Measurements from ENCODE around the gene VSTM2L.
A peak's percentile ranks its signal among the peaks of the same experiment; 100 is the strongest.

VSTM2L gene

DNA sequence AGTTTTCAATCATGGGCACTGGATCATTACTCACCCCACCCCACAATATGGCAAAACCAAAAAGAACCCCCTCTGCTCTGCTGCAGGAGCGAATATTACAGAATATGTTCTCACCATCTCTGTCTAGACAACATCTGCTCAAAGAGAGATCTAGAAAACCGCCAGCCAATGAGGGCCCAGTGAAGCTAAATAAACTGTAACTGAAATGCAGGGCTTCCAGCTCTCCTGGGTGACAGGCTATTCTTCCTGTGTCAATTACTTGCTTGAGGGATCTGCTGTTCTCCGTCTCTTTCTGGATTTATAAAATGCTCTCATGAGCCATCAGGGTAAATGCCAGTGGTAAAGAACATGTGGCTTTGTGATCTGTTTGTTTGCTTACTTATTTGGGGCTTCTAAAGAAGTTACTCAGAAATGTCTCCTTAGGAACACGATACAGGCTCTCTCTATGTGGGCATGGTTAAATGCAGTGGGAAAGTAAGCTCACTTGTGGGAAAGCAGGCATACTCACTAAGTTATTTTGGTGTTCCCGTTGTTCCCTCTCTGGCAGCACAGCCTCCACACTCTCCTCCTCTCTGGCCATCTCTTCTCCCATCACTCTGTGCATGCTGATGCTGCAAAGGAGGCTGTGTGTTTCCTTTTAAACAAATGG is 85.5 kb downstream of the VSTM2L start:
- DNase-seq (ENCODE audit: low spot score) = no peak

- DNase-seq (ENCODE audit: low spot score) = no peak
Observed at GRCh38 chr20:37989601-37990295, 86.8 kb downstream of the VSTM2L start.

DNA sequence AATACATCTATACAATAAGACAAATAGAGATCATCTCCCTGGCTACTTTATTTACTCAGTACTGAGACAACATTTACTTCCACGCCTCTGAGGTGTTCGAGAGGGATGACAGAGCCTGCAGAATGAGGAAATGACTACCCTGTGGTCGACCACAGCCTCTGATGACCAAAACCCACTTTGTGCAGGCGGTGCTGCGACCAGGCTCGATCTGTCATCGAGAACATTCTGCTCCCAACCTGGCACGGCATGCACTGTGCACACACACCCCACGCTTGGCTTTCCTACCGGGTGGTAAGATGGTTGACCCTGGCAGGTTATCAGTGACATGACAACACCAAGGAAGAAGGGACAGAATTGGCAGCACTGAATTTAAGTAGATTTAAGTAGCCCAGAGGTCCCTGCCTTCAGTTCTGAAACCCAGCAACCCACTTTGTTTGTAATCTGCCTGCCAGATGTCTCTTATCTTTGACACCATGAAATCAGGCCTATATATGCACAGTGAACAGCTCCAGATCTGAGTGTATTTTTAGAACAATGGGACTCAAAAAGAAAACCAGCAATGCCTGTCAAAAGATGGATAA is 87.7 kb downstream of the VSTM2L start:
- peak; percentile 58 for DNase-seq (ENCODE audit: low spot score)

DNA sequence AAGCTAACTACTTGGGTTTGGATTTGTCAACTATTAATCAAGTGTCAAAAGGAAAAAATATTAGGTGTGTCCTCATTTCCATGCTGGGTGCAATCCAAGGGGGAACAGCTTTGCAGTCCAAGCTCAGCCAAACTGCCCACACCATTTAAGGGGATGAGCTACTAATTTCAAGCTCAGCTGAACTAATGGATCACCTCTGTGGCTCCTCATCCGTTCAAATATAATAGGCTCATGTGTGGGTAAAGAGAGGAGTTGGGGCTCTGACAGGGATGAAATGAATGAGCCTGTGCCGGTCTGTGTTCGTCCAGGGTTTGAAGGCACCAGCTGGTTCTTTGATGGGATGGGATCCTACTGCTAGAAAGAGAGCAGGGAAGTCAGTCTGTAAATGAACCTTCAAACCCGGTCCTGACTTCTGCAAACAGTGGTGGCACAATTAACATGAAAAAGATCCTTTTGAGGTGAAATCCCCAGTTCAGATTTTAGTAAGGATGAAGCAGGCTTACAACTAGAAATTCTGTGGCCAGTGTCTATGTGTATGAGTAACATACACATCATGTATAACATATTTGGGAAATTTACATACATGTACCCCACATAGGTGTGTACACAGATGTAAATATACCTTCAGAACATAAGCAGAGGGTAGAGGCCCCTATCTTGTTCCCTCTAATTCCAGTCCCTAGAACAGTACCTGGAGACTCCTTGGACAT is 88.4 kb downstream of the VSTM2L start:
- no peak for DNase-seq (ENCODE audit: low spot score)

GRCh38 chr20:37991908-37992307 is 89.0 kb downstream of the VSTM2L start:
- no peak for DNase-seq (ENCODE audit: low spot score)

DNA sequence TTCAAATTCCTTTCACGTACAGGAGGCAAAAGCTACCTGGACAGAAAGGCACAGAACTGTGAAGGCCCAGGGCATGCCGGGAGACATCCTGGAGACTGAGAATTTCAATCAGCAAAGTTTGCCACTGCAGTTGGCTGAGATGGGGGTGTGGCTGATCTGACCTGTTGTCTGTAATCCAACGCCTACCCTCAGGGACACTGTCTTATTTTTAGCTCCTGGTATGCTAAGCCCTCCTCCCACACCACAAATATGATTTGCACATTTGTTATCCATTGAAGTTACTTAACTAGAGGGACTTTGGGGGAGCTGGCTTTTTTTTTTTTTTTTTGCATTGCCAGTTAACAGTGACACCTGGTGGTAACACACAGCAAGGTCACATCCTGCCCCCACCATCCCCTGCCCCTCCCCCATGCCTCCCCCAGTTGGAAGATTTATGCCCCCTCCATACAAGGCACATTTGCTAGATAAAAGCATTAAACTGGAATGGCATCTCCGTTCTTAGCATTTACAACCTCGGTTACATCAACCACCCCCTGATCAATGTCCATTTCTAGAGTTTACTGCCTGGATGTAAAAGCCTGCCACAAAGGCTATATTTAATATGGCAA is 90.0 kb downstream of the VSTM2L start:
- peak; percentile 73 for DNase-seq (ENCODE audit: low spot score)

DNA sequence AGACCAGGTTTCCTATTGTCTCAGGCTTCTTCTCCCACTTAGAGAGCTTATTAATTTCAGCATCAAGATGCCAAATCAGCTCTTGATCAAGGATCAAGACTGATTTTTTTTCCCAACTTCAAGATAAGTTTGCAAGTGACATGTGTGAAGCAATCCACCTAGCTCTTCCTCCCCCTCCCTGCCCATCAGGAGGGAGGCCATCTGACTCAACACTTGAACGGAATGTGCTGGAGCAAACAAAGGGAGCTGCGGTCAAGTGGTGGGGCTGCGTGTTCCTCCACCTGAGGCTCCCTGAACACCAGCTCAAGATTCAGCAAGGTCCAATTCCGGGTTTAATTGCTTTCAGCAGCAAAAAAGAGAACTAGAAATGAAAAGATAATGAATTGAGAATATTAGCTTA is 91.6 kb downstream of the VSTM2L start:
- DNase-seq (ENCODE audit: low spot score) = peak; percentile 46
